B cell (primary cell): Measurements from ENCODE around the gene GTPBP4. TPM values are rescaled to one million over a fixed set of nuclear protein-coding genes. Genes with fewer than 3 reads are reported as not detected.

Source experiments
- ATAC-seq: fragments of 200-7000 bp; cut with Tn5 transposase; one replicate; pipeline ENCODE4 v1.10.0; 2021; ENCODE audit warnings: low read depth, mild to moderate bottlenecking, moderate number of reproducible peaks, moderate library complexity
- CTCF ChIA-PET: fragments of 350-600 bp; sonication (Branson Sonifier 250); formaldehyde crosslinking; loops from one replicate; lab custom pipeline; 2021; ENCODE audit warnings: antibody characterized with exemption, inconsistent platforms; lab: Charles Lee
- POLR2A ChIA-PET: fragments of 350-600 bp; sonication (Branson Sonifier 250); formaldehyde crosslinking; loops from one replicate; lab custom pipeline; 2021; ENCODE audit warnings: antibody characterized with exemption; lab: Charles Lee
- DNase-seq: peaks from one replicate; pipeline ENCODE4 v3.0.0; 2013
- H2AFZ ChIP-seq: 2 replicates; pipeline ENCODE4 v1.6.1; 2012; ENCODE audit warnings: mild to moderate bottlenecking, low read depth, low read length; ENCODE audit not compliant: insufficient read depth, poor library complexity, severe bottlenecking
- H3K27ac ChIP-seq, 2 donors: 1 replicate in 1 of 2; 2 replicates in 1 of 2; pipeline ENCODE4 v1.5.1; 2012 to 2013; ENCODE audit warnings: low read length in 2 of 2, mild to moderate bottlenecking in 2 of 2, moderate library complexity in 1 of 2
- H3K27me3 ChIP-seq, 4 experiments: fragments of 200-600 bp in 1 of 4; sonication (generic) in 1 of 4; replicated peaks in 1 of 4; 1 replicate in 2 of 4; 2 replicates in 2 of 4; pipeline versions ENCODE4 v1.6.1 to v1.7.0; 2013 to 2016; ENCODE audit warnings: low read length in 3 of 4, mild to moderate bottlenecking in 2 of 4, mixed read lengths in 1 of 4, moderate library complexity in 1 of 4; ENCODE audit not compliant: insufficient read depth in 4 of 4, control insufficient read depth in 3 of 4; ENCODE audit errors: control extremely low read depth in 1 of 4
- H3K36me3 ChIP-seq, 2 experiments: replicated peaks in 1 of 2; 1 replicate in 1 of 2; 2 replicates in 1 of 2; pipeline versions ENCODE4 v1.6.1 to v1.7.1; 2013; ENCODE audit warnings: low read length in 1 of 2; ENCODE audit not compliant: insufficient read depth in 2 of 2, control insufficient read depth in 1 of 2; ENCODE audit errors: control extremely low read depth in 1 of 2, extremely low read depth in 1 of 2
- H3K4me1 ChIP-seq, 2 donors: fragments of 200-600 bp in 1 of 2; sonication (generic) in 1 of 2; 1 replicate in 1 of 2; 2 replicates in 1 of 2; pipeline versions ENCODE4 v1.5.1 to v1.6.1; 2013 to 2017; ENCODE audit warnings: low read length in 2 of 2; ENCODE audit not compliant: control insufficient read depth in 2 of 2, insufficient read depth in 2 of 2
- H3K4me2 ChIP-seq: replicated peaks from 2 replicates; pipeline ENCODE3; 2012; ENCODE audit warnings: mild to moderate bottlenecking, low read depth, low read length; ENCODE audit not compliant: poor library complexity, severe bottlenecking
- H3K4me3 ChIP-seq, 5 experiments: fragments of 200-600 bp in 1 of 5; sonication (generic) in 1 of 5; 1 replicate in 3 of 5; 2 replicates in 2 of 5; pipeline versions ENCODE4 v1.5.1 to v1.7.0; 2011 to 2016; ENCODE audit warnings: low read length in 4 of 5, mild to moderate bottlenecking in 4 of 5, low read depth in 2 of 5, control low read depth in 1 of 5, moderate library complexity in 1 of 5; ENCODE audit not compliant: insufficient read depth in 1 of 5; ENCODE audit errors: control extremely low read depth in 1 of 5, extremely low read depth in 1 of 5
- H3K79me2 ChIP-seq: fragments of 200-600 bp; sonication (generic); one replicate; pipeline ENCODE4 v1.6.0; 2016; ENCODE audit warnings: low read length; ENCODE audit not compliant: control insufficient read depth, insufficient read depth
- H3K9ac ChIP-seq: fragments of 200-600 bp; sonication (generic); 2 replicates; pipeline ENCODE4 v1.6.1; 2017; ENCODE audit warnings: mild to moderate bottlenecking, low read length, moderate library complexity
- H3K9me3 ChIP-seq, 3 donors: one replicate each; pipeline versions ENCODE4 v1.6.1 to v1.7.1; 2013; ENCODE audit warnings: low read length in 2 of 3; ENCODE audit not compliant: control insufficient read depth in 2 of 3, insufficient read depth in 1 of 3; ENCODE audit errors: control extremely low read depth in 1 of 3
- H4K20me1 ChIP-seq: 2 replicates; pipeline ENCODE4 v1.6.0; 2012; ENCODE audit warnings: mild to moderate bottlenecking, low read length; ENCODE audit not compliant: insufficient read depth, control insufficient read depth, poor library complexity, severe bottlenecking
- H3K27ac Mint-ChIP-seq: one replicate; pipeline ENCODE4 v1.8.0; 2021; ENCODE audit warnings: mixed read lengths
- H3K27me3 Mint-ChIP-seq: one replicate; pipeline ENCODE4 v1.8.0; 2021; ENCODE audit warnings: mixed read lengths
- H3K4me1 Mint-ChIP-seq: one replicate; pipeline ENCODE4 v1.8.0; 2021; ENCODE audit warnings: mixed read lengths
- H3K4me3 Mint-ChIP-seq: one replicate; pipeline ENCODE4 v1.8.0; 2021; ENCODE audit warnings: mixed read lengths
- H3K9me3 Mint-ChIP-seq: one replicate; pipeline ENCODE4 v1.8.0; 2022; ENCODE audit warnings: mixed read lengths; ENCODE audit not compliant: insufficient read depth
- EZH2 ChIP-seq: IDR thresholded peaks from 2 replicates; pipeline ENCODE4 v1.6.1; 2012; ENCODE audit warnings: borderline replicate concordance, low read depth, mild to moderate bottlenecking, moderate library complexity, low read length; ENCODE audit not compliant: insufficient read depth, poor library complexity, severe bottlenecking
- WGBS: methylation state at CpG from one replicate; pipeline ENCODE4 v1.1.5; 2013; ENCODE audit warnings: missing lambda C conversion rate; ENCODE audit not compliant: insufficient coverage; 5-methylcytosine and 5-hydroxymethylcytosine counted together
- intact Hi-C: fragments of 100-400 bp; cut with micrococcal nuclease; formaldehyde crosslinking; loops from one replicate; pipeline ENCODE4 v1.10.0; 2022
- polyA plus RNA-seq: library from polyadenylated mRNA; depleted of rRNA; stranded (reverse); fragments of >200 nt; gene quantifications from 2 replicates; pipeline ENCODE4 v1.2.3, GENCODE V29; 2012
- total RNA-seq, 2 donors: library from RNA; stranded (reverse); fragments of 120-200 nt in 1 of 2; gene quantifications; 1 replicate in 1 of 2; 2 replicates in 1 of 2; pipeline versions ENCODE4 v1.2.3 to v1.2.4, GENCODE V29; 2013 to 2022
- TF ChIP-seq, protein P1 (sequence below): fragments of 200-600 bp; IDR thresholded peaks from one replicate; pipeline ENCODE4 v1.8.0; 2022; ENCODE audit warnings: antibody characterized with exemption, mild to moderate bottlenecking

The GTPBP4 gene
- total and polyA plus RNA-seq, 2 donors (not counting 1 experiment from before 2014, with no cell fraction given) = 11.8 to 45.4 TPM

DNA sequence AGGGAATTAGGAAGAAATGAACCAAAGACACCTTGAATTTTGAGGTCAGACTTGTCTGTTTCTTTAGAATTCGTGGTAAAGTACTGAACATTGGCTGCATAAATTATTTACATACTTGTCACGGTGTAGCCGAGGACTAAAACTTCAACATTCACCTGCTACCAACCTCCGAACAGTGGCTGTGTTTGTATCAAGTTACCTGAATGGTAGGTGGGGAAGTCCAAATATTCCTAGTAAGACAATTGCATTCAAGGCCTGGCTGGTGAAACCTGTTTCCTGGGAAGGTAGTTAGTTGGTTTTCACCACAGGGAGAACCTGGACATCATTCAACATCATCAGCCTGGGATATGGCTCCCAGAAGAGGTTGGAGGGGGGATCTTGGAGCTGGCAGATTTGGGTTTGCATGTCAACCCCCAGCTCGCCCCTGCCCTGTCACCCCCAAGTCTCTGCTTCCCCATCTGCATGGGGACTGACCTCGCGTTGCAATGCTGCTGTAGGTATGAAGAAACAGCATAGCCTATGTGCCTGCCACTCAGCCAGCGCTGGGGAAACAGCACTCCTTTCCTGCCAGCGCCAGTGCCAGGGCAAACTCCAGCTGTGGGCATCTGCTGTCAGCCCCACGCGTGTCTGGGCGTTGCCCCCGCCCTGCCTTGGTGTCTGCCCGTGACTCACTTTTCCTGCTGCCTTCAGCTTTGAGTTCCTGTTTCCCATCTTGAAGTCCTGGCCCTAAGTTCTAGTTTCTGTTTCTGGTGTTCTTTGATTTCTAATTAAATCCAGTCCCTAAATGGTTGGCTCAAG, 44.0 kb upstream of the GTPBP4 start:
- ATAC-seq = peak; percentile 77
- CTCF ChIA-PET = interaction anchor here (0.8 kb wide), 1 partner anchor 13 kb away, joined by 3 read pairs; the partner anchor contains the start of gene LARP4B
- H3K9ac ChIP-seq = peak overlapping the region; percentile 46
- no peaks in the 10 kb centered on the region for H3K79me2 ChIP-seq
- intact Hi-C loops = loop anchor here (1.0 kb wide), 1 partner anchor 14 kb away; no protein-coding TSS in a partner anchor
- no peaks in the 10 kb centered on the region for H3K27me3 ChIP-seq
- peak; percentile 58 for DNase-seq
- peak overlapping the region; percentile 62 for H3K4me2 ChIP-seq
- H3K27ac ChIP-seq = no peak overlapping the region
- POLR2A ChIA-PET = interaction anchor here (1.3 kb wide), 1 partner anchor 13 kb away, joined by 3 read pairs; the partner anchor contains the start of gene LARP4B
- H3K36me3 ChIP-seq = no peaks in the 10 kb centered on the region
- H2AFZ ChIP-seq = peak overlapping the region; percentile 63
- H3K4me3 Mint-ChIP-seq = peak overlapping the region; percentile 66
- H3K4me1 Mint-ChIP-seq = peaks cover 17% of the 10 kb centered on the region
- peak overlapping the region in 4 of 5 experiments; percentile 8 to 43 (median 32) for H3K4me3 ChIP-seq
- no peaks in the 10 kb centered on the region for H3K9me3 ChIP-seq
- H3K9me3 Mint-ChIP-seq = no peaks in the 10 kb centered on the region
- H3K27me3 Mint-ChIP-seq = no peaks in the 10 kb centered on the region
- no peak for TF ChIP-seq EZH2
- TF ChIP-seq, protein P1, sequence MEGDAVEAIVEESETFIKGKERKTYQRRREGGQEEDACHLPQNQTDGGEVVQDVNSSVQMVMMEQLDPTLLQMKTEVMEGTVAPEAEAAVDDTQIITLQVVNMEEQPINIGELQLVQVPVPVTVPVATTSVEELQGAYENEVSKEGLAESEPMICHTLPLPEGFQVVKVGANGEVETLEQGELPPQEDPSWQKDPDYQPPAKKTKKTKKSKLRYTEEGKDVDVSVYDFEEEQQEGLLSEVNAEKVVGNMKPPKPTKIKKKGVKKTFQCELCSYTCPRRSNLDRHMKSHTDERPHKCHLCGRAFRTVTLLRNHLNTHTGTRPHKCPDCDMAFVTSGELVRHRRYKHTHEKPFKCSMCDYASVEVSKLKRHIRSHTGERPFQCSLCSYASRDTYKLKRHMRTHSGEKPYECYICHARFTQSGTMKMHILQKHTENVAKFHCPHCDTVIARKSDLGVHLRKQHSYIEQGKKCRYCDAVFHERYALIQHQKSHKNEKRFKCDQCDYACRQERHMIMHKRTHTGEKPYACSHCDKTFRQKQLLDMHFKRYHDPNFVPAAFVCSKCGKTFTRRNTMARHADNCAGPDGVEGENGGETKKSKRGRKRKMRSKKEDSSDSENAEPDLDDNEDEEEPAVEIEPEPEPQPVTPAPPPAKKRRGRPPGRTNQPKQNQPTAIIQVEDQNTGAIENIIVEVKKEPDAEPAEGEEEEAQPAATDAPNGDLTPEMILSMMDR = no peak
- peaks cover 11 to 18% of the 10 kb centered on the region in 2 donors for H3K4me1 ChIP-seq
- 7% methylated on average over 10 of the region's 14 CpGs for WGBS
- H3K27ac Mint-ChIP-seq = peak overlapping the region; percentile 51
- no peaks in the 10 kb centered on the region for H4K20me1 ChIP-seq

GRCh38 chr10:945778-946177, 42.5 kb upstream of the GTPBP4 start:
- DNase-seq = no peak
- Mint-ChIP-seq H3K4me3 (no peak overlapping the region), H3K27me3 (peaks cover 8% of the 10 kb centered on the region), H3K27ac (no peak overlapping the region), H3K9me3 (no peaks in the 10 kb centered on the region), H3K4me1 (peaks cover 23% of the 10 kb centered on the region)
- Histone ChIP-seq H3K9me3 (no peaks in the 10 kb centered on the region), H4K20me1 (no peaks in the 10 kb centered on the region), H3K4me1 (peaks cover 11 to 18% of the 10 kb centered on the region in 2 donors), H3K36me3 (no peaks in the 10 kb centered on the region), H3K4me2 (no peak overlapping the region), H3K27me3 (no peaks in the 10 kb centered on the region), H3K27ac (no peak overlapping the region), H2AFZ (no peak overlapping the region), H3K4me3 (no peak overlapping the region), H3K79me2 (no peaks in the 10 kb centered on the region), H3K9ac (no peak overlapping the region)
- ChIA-PET CTCF (no interaction called here), POLR2A (no interaction called here)
- ATAC-seq = no peak
- intact Hi-C loops = no loop called here
- WGBS = 95% methylated on average over 3 of the region's 6 CpGs
- TF ChIP-seq, protein P1 = no peak
- no peak for TF ChIP-seq EZH2
